Neural progenitor cell (in vitro differentiated cells): ENCODE results near the gene TOR4A. TPM values are rescaled to one million over a fixed set of nuclear protein-coding genes. Genes with fewer than 3 reads are reported as not detected.
"Not testable (repeated sequence)": the region's sequence is repeated elsewhere in the genome, so short reads cannot be mapped to it uniquely, and the experiment has no call there.

ENCODE experiments used
- DNase-seq: peaks from one replicate; pipeline ENCODE4 v3.0.0-alpha.2; 2016; ENCODE audit warnings: low spot score
- H2AFZ ChIP-seq: fragments of 200-600 bp; sonication (generic); replicated peaks from 2 replicates; pipeline ENCODE4 v1.6.1; 2016; ENCODE audit warnings: antibody characterized with exemption
- H3F3A ChIP-seq: fragments of 200-600 bp; sonication (generic); 2 replicates; pipeline ENCODE4 v1.6.1; 2016; ENCODE audit warnings: antibody characterized with exemption, low read depth
- H3K27ac ChIP-seq: fragments of 200-600 bp; sonication (generic); 2 replicates; pipeline ENCODE4 v1.5.1; 2016; ENCODE audit warnings: mild to moderate bottlenecking
- H3K27me3 ChIP-seq: fragments of 200-600 bp; sonication (generic); 2 replicates; pipeline ENCODE4 v1.6.1; 2016; ENCODE audit warnings: mild to moderate bottlenecking, moderate library complexity
- H3K36me3 ChIP-seq: fragments of 200-600 bp; sonication (generic); 2 replicates; pipeline ENCODE4 v1.5.1; 2016
- H3K4me1 ChIP-seq: fragments of 200-600 bp; sonication (generic); 2 replicates; pipeline ENCODE4 v1.6.1; 2016; ENCODE audit warnings: mixed run types
- H3K4me2 ChIP-seq: fragments of 200-600 bp; sonication (generic); 2 replicates; pipeline ENCODE4 v1.6.1; 2016
- H3K4me3 ChIP-seq: fragments of 200-600 bp; sonication (generic); 2 replicates; pipeline ENCODE4 v1.5.1; 2016
- H3K79me2 ChIP-seq: fragments of 200-600 bp; sonication (generic); 2 replicates; pipeline ENCODE4 v1.6.1; 2016; ENCODE audit warnings: low read depth
- H3K9ac ChIP-seq: fragments of 200-600 bp; sonication (generic); 2 replicates; pipeline ENCODE4 v1.6.1; 2016
- H3K9me3 ChIP-seq: fragments of 200-600 bp; sonication (generic); 2 replicates; pipeline ENCODE4 v1.5.1; 2016; ENCODE audit warnings: low read depth
- H4K20me1 ChIP-seq: fragments of 200-600 bp; sonication (generic); 2 replicates; pipeline ENCODE4 v1.6.1; 2016; ENCODE audit warnings: low read depth
- H3K27ac Mint-ChIP-seq: 3 replicates; pipeline ENCODE4 v1.8.0; 2021; ENCODE audit warnings: mixed read lengths
- H3K27me3 Mint-ChIP-seq: 2 replicates; pipeline ENCODE4 v1.8.0; 2022; ENCODE audit warnings: low read depth, mild to moderate bottlenecking, inconsistent platforms, moderate library complexity, mixed read lengths; ENCODE audit not compliant: insufficient read depth
- H3K36me3 Mint-ChIP-seq: 3 replicates; pipeline ENCODE4 v1.8.0; 2021; ENCODE audit warnings: mixed read lengths
- H3K4me1 Mint-ChIP-seq: 3 replicates; pipeline ENCODE4 v1.8.0; 2021; ENCODE audit warnings: mixed read lengths
- H3K4me3 Mint-ChIP-seq: 3 replicates; pipeline ENCODE4 v1.8.0; 2021; ENCODE audit warnings: mild to moderate bottlenecking, moderate library complexity, mixed read lengths
- H3K9me3 Mint-ChIP-seq: 3 replicates; pipeline ENCODE4 v1.8.0; 2020; ENCODE audit warnings: mixed read lengths
- EZH2 ChIP-seq: fragments of 200-600 bp; sonication (generic); IDR thresholded peaks from 2 replicates; pipeline ENCODE4 v1.6.1; 2017; ENCODE audit warnings: antibody characterized with exemption, mild to moderate bottlenecking, moderate library complexity
- EZH2phosphoT487 ChIP-seq: fragments of 200-600 bp; sonication (generic); IDR thresholded peaks from 2 replicates; pipeline ENCODE4 v1.6.1; 2017; ENCODE audit warnings: antibody characterized with exemption
- total RNA-seq: library from RNA; depleted of rRNA; stranded (reverse); fragments of >200 nt; gene quantifications from 2 replicates; pipeline ENCODE4 v1.2.3, GENCODE V29; 2015; ENCODE audit warnings: low replicate concordance
- TF ChIP-seq, protein P1 (sequence below): fragments of 200-600 bp; sonication (generic); IDR thresholded peaks from 2 replicates; pipeline ENCODE4 v1.5.1; 2017; ENCODE audit warnings: antibody characterized with exemption, mild to moderate bottlenecking

Gene TOR4A
- total RNA-seq, 1 donor from 2014 or later, result 0.39 TPM

DNA sequence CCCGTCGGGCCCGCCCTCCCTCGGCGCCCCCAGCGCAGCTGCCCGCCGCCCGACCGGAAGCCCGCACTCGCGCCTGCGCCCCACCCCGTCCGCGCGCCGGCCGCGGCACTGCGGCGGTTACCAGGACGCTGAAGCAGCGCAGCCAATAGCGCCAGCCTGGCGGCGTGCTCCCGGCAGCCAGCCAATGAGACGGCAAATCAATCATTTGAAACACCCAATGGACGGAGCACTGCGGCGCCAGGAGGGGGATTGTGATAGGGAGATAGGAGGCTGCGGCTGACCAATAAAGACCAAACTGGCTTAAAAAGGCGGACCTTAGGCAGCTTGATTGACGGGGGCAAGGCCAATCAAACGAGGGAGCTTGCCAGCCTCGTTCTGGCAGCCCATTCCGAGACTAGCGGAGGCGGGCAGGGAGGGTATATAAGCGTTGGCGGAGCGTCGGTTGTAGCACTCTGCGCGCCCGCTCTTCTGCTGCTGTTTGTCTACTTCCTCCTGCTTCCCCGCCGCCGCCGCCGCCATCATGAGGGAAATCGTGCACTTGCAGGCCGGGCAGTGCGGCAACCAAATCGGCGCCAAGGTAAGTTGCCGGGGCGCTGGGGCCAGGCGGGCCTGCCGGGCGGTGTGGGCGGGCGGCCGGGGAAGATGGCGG, 36.6 kb upstream of the TOR4A start, which contains the start of gene TUBB4B:
TUBB4B (plus strand) TSS at position 447 of the 649 bp plus-strand sequence; CDS start at position 521, 74 bp downstream.
- DNase-seq, result peak; percentile 99
- Mint-ChIP-seq H3K9me3 (no peaks in the 10 kb centered on the region), H3K27me3 (no peaks in the 10 kb centered on the region), H3K4me1 (peaks cover 35% of the 10 kb centered on the region), H3K4me3 (peak within 1 kb of the TSS; percentile 98), H3K27ac (peak within 1 kb of the TSS; percentile 89), H3K36me3 (peaks cover 14% of the 10 kb centered on the region)
- H3K36me3 ChIP-seq, result no peaks in the 10 kb centered on the region
- H3K27ac ChIP-seq, result peak within 1 kb of the TSS; percentile 86
- no peaks in the 10 kb centered on the region for H3K9me3 ChIP-seq
- peaks cover 53% of the 10 kb centered on the region for H4K20me1 ChIP-seq
- H3K27me3 ChIP-seq, result no peaks in the 10 kb centered on the region
- peaks cover 51% of the 10 kb centered on the region for H3F3A ChIP-seq
- H3K9ac ChIP-seq, result peak within 1 kb of the TSS; percentile 68
- H2AFZ ChIP-seq, result peak within 1 kb of the TSS; percentile 51
- peak within 1 kb of the TSS; percentile 100 for H3K4me3 ChIP-seq
- peak within 1 kb of the TSS; percentile 100 for H3K4me2 ChIP-seq
- H3K4me1 ChIP-seq, result peaks cover 14% of the 10 kb centered on the region
- H3K79me2 ChIP-seq, result peaks cover 36% of the 10 kb centered on the region
- TF ChIP-seq, protein P1, sequence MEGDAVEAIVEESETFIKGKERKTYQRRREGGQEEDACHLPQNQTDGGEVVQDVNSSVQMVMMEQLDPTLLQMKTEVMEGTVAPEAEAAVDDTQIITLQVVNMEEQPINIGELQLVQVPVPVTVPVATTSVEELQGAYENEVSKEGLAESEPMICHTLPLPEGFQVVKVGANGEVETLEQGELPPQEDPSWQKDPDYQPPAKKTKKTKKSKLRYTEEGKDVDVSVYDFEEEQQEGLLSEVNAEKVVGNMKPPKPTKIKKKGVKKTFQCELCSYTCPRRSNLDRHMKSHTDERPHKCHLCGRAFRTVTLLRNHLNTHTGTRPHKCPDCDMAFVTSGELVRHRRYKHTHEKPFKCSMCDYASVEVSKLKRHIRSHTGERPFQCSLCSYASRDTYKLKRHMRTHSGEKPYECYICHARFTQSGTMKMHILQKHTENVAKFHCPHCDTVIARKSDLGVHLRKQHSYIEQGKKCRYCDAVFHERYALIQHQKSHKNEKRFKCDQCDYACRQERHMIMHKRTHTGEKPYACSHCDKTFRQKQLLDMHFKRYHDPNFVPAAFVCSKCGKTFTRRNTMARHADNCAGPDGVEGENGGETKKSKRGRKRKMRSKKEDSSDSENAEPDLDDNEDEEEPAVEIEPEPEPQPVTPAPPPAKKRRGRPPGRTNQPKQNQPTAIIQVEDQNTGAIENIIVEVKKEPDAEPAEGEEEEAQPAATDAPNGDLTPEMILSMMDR, result no peak
- no peak for TF ChIP-seq EZH2phosphoT487
- TF ChIP-seq EZH2, result no peak

GRCh38 chr9:137241490-137242268, 35.8 kb upstream of the TOR4A start:
- Histone ChIP-seq H4K20me1 (peaks cover 51% of the 10 kb centered on the region), H3K27ac (no peak overlapping the region), H3K4me3 (peak overlapping the region; percentile 100), H3K4me1 (peaks cover 12% of the 10 kb centered on the region), H2AFZ (no peak overlapping the region), H3K27me3 (no peaks in the 10 kb centered on the region), H3K9me3 (no peaks in the 10 kb centered on the region), H3K9ac (peak overlapping the region; percentile 68), H3K4me2 (peak overlapping the region; percentile 100), H3F3A (peaks cover 51% of the 10 kb centered on the region), H3K79me2 (peaks cover 36% of the 10 kb centered on the region), H3K36me3 (no peaks in the 10 kb centered on the region)
- peak overlapping the region; percentile 92 for H3K4me3 Mint-ChIP-seq
- TF ChIP-seq EZH2 (no peak), EZH2phosphoT487 (no peak)
- TF ChIP-seq, protein P1, result no peak
- H3K36me3 Mint-ChIP-seq, result peaks cover 14% of the 10 kb centered on the region
- H3K4me1 Mint-ChIP-seq, result peaks cover 35% of the 10 kb centered on the region
- no peaks in the 10 kb centered on the region for H3K9me3 Mint-ChIP-seq
- H3K27me3 Mint-ChIP-seq, result no peaks in the 10 kb centered on the region
- peak; percentile 67 for DNase-seq
- H3K27ac Mint-ChIP-seq, result peak overlapping the region; percentile 53

DNA sequence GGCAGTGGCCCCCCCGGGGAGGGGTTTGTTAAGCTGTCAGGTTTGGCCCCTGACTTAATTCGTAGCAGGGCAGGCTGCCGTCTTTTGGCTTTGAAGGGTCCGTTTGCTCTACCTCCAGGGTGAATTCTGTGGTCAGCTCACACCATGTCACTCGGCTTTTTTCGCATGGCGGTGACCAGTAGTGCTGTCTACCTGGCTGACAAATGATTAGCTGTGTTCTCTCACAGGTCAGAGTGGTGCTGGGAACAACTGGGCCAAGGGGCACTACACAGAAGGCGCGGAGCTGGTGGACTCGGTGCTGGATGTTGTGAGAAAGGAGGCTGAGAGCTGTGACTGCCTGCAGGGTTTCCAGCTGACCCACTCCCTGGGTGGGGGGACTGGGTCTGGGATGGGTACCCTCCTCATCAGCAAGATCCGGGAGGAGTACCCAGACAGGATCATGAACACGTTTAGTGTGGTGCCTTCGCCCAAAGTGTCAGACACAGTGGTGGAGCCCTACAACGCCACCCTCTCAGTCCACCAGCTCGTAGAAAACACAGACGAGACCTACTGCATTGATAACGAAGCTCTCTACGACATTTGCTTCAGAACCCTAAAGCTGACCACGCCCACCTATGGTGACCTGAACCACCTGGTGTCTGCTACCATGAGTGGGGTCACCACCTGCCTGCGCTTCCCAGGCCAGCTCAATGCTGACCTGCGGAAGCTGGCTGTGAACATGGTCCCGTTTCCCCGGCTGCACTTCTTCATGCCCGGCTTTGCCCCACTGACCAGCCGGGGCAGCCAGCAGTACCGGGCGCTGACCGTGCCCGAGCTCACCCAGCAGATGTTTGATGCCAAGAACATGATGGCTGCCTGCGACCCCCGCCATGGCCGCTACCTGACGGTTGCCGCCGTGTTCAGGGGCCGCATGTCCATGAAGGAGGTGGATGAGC, 35.0 kb upstream of the TOR4A start:
- Mint-ChIP-seq H3K9me3 (no peaks in the 10 kb centered on the region), H3K27me3 (no peaks in the 10 kb centered on the region), H3K27ac (no peak overlapping the region), H3K4me1 (peaks cover 43% of the 10 kb centered on the region), H3K36me3 (peaks cover 14% of the 10 kb centered on the region), H3K4me3 (peak overlapping the region; percentile 92)
- Histone ChIP-seq H4K20me1 (peaks cover 44% of the 10 kb centered on the region), H3K36me3 (no peaks in the 10 kb centered on the region), H3K79me2 (peaks cover 36% of the 10 kb centered on the region), H3K4me3 (peak overlapping the region; percentile 100), H3K27me3 (no peaks in the 10 kb centered on the region), H3K9me3 (no peaks in the 10 kb centered on the region), H3K4me2 (peak overlapping the region; percentile 100), H3K27ac (no peak overlapping the region), H3F3A (peaks cover 51% of the 10 kb centered on the region), H3K4me1 (peaks cover 7% of the 10 kb centered on the region), H3K9ac (peak overlapping the region; percentile 68), H2AFZ (no peak overlapping the region)
- no peak for DNase-seq
- no peak for TF ChIP-seq EZH2phosphoT487
- TF ChIP-seq, protein P1, result no peak

DNA sequence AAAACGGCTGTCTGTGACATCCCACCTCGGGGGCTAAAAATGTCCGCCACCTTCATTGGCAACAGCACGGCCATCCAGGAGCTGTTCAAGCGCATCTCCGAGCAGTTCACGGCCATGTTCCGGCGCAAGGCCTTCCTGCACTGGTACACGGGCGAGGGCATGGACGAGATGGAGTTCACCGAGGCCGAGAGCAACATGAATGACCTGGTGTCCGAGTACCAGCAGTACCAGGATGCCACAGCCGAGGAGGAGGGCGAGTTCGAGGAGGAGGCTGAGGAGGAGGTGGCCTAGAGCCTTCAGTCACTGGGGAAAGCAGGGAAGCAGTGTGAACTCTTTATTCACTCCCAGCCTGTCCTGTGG, 34.3 kb upstream of the TOR4A start:
- not testable (repeated sequence) for H3K4me3 ChIP-seq, H3K4me2 ChIP-seq, H3K9me3 Mint-ChIP-seq, H3K36me3 ChIP-seq, H3K27ac ChIP-seq, H3K9me3 ChIP-seq, H3K27me3 ChIP-seq, H3K27me3 Mint-ChIP-seq, H2AFZ ChIP-seq, H3K9ac ChIP-seq, H3K27ac Mint-ChIP-seq, H3K4me1 ChIP-seq, DNase-seq
- Mint-ChIP-seq H3K4me3 (peak overlapping the region; percentile 92), H3K4me1 (peaks cover 45% of the 10 kb centered on the region), H3K36me3 (peaks cover 14% of the 10 kb centered on the region)
- Histone ChIP-seq H3K79me2 (peaks cover 36% of the 10 kb centered on the region), H4K20me1 (peaks cover 44% of the 10 kb centered on the region), H3F3A (peaks cover 47% of the 10 kb centered on the region)
